Fibroblast of peridontal ligament (primary cell): ENCODE measurements around the gene SLC20A1.
"Not testable (repeated sequence)": the region's sequence is repeated elsewhere in the genome, so short reads cannot be mapped to it uniquely, and the experiment has no call there.

Source experiments
- DNase-seq: peaks from one replicate; pipeline ENCODE4 v3.0.0-alpha.2; 2010; ENCODE audit errors: extremely low read depth

Gene SLC20A1, protein sequence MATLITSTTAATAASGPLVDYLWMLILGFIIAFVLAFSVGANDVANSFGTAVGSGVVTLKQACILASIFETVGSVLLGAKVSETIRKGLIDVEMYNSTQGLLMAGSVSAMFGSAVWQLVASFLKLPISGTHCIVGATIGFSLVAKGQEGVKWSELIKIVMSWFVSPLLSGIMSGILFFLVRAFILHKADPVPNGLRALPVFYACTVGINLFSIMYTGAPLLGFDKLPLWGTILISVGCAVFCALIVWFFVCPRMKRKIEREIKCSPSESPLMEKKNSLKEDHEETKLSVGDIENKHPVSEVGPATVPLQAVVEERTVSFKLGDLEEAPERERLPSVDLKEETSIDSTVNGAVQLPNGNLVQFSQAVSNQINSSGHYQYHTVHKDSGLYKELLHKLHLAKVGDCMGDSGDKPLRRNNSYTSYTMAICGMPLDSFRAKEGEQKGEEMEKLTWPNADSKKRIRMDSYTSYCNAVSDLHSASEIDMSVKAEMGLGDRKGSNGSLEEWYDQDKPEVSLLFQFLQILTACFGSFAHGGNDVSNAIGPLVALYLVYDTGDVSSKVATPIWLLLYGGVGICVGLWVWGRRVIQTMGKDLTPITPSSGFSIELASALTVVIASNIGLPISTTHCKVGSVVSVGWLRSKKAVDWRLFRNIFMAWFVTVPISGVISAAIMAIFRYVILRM

DNA sequence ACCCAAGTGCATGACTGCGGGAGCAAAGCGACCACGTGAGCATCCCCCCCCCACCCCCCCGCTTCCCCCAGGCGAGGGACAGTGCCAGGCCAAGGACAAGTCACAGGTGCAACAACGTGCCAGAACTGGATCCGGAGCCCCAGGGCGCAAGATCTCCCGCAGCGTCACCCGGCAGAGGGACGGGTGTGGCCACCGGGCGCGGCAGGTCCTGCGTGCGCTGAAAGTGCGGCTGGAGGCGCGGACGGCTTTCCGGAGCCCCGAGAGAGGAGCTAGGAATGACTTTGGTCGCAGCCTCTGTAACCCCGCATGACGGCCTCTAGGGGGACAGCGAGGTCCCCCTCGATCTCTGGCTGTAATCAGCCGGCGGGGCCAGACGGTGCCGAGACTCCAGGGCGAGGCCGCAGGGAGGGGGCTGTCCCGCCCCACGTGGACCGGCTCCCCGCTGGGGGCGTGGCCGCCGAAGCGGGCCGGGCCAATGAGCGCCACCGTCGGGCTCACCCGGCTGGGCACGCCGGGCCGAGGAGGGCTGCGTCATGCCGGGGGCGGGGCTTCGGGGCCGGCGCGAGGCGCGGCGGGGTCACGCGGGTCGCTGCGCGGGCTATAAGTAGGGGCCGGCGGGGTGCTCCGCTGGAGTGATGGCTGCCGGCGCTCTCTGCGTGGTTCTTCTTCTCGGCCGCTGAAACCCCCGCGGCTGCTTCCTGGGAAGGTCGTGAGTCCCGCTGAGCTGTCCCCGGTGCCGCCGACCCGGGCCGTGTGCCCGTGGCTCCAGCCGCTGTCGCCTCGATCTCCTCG, at the start of gene SLC20A1:
Gene SLC20A1, plus strand, starts transcription at position 630 of the 792 bp plus-strand sequence. CDS start 890 bp downstream, outside the sequence.
- peak; percentile 83 for DNase-seq

DNA sequence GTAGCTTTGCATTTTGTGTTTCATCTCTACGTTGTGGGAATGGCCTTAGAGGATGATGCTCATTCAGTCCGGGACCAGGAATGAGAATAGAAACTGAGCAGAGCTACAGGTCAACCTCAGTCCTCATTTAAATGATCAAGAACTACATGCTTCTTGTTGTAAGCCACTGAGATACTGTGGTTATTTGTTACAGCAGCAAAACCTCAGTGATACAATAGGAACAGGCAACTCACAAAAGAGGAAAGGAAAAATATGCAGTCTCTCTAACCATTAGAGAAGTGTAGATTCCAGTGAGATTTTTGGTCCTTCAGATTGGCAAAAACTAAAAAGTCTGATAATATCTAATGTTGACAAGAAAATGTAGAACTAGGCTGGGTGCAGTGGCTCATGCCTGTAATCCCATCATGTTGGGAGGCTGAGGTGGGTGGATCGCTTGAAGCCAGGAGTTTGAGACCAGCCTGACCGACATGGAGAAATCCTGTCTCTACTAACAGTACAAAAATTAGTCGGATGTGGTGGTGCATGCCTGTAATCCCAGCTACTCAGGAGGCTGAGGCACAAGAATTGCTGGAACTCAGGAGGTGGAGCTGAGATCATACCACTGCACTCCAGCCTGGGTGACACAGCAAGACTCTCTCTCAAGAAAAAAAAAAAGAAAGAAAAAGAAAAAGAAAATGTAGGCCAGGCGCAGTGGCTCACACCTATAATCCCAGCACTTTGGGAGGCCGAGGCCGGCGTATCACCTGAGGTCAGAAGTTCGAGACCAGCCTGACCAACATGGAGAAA, 48.0 kb upstream of the SLC20A1 start:
- no peak for DNase-seq

DNA sequence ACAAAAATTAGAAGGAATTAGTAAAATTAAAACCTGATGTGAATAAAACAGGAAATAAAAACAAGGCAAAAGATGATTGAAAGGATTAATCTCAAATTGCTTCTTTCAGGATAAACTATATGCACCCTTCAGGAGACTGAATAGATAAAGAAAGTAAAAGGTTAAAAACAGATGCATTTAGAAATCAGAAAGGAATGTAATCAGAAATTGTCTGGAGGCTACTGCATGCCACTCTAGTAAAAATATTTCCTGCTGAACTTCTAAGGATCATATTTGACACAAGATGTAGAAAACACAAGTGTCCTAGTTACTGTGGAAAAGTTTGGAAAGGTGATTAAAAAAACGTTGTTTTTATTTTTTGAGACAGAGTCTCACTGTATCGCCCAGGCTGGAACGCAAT, 45.1 kb upstream of the SLC20A1 start:
- peak; percentile 36 for DNase-seq

DNA sequence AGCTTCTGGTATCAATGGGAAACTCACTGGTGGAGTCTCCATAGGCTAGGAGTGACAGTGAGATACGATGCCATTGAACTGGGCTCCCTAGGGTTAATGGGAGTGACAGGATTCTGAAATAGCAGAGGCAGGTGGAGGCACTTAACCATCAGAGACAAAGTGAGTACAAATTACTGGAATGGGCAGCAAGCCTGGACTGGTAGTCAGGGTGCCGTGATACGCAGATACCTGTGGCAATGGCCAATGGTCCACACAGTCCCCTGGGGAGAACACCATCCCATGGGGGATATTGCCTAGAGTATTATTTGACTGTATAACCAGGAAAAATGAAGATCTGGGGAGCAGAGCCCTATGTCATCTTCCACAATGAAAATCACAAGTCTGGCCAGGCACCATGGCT, 44.0 kb upstream of the SLC20A1 start:
- no peak for DNase-seq

DNA sequence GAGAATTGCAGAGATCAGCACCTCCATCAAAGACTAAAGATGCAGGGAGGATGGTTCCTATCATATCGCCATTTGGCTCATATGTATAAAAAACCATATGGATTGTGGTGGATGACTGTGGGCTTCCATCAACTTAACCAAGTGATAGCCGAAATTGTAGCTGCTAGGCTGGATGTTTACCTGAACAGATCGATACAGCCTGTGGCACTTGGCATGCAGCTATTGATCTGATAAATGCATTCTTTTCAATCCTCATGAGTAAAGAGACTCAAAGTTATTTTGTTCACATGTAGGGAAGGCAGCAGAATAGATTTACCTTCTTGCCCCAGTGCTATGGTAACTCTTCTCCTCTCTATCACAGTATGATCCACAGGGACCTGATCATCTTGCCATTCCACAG, 42.8 kb upstream of the SLC20A1 start:
- DNase-seq, result no peak

GRCh38 chr2:112603731-112604130, 42.0 kb upstream of the SLC20A1 start:
- DNase-seq, result no peak

- no peak for DNase-seq
Observed at GRCh38 chr2:112604952-112605351, 40.8 kb upstream of the SLC20A1 start.

DNA sequence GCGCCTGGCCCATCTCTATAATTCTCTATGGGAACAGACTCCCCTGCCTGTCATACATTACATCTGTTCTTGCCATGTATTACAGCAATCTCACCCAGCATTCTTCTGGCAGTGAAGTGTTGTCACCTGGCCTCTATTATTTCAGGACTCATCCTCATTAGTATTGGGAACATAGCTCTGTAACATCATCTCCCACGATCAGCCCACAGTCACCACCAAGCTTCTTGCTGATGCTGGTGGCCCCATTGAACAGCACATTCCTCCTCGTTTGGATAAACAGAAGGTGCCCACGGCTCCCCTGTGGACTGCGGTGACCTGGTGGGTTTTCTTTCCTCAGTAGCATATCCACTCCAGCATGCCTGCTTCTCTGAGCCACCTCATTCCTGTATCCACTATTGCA, 39.8 kb upstream of the SLC20A1 start:
- DNase-seq, result no peak

- no peak for DNase-seq
Observed at GRCh38 chr2:112606547-112606946, 39.2 kb upstream of the SLC20A1 start.

DNA sequence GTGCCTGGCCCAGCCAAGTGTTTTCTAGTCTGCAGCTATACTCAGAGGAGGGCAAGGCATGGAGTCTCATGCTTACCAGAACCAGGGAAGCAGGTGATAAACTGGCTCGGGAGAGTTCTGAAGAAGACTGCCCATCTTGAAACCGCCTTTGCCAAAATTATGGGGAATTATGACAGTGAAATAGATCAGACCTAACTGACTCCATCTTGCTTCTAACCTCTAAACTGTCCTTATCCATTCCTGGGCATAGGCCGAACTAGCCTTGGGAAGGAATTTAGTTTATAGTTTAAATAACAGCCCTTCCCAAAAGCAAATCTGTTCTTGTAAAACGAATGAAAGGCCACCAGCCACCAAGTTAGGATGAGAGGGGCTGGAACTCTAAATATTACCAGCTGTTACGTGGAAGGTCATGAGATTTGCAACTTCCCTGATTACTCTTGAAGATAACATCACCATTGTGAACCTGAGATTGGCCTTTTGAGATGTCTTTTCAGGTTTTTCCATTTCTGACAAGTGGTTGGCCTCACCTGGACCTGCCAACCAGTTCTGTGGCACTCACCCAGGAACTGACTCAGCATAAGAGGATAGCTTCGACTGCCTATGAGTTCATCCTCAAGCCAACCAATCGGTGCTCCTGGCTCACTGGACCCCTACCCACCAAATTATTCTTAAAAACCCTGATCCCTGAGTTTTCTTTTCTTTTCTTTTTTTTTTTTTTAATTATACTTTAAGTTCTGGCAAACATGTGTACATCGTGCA, 37.9 kb upstream of the SLC20A1 start:
- no peak for DNase-seq

- not testable (repeated sequence) for DNase-seq
Observed at GRCh38 chr2:112609320-112609719, 36.4 kb upstream of the SLC20A1 start.

DNA sequence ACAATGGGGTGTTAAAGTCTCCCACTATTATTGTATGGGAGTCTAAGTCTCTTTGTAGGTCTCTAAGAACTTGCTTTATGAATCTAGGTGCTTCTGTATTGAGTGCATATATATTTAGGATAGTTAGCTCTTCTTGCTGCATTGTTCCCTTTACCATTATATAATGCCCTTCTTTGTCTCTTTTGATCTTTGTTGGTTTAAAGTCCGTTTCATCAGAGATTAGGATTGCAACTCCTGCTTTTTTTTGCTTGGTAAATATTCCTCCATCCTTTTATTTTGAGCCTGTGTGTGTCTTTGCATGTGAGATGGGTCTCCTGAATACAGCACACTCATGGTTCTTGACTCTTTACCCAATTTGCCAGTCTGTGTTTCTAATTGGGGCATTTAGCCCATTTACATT, 33.5 kb upstream of the SLC20A1 start:
- not testable (repeated sequence) for DNase-seq

- no peak for DNase-seq
Observed at GRCh38 chr2:112614201-112614840, 31.4 kb upstream of the SLC20A1 start.

GRCh38 chr2:112615051-112615450, 30.7 kb upstream of the SLC20A1 start:
- no peak for DNase-seq

DNA sequence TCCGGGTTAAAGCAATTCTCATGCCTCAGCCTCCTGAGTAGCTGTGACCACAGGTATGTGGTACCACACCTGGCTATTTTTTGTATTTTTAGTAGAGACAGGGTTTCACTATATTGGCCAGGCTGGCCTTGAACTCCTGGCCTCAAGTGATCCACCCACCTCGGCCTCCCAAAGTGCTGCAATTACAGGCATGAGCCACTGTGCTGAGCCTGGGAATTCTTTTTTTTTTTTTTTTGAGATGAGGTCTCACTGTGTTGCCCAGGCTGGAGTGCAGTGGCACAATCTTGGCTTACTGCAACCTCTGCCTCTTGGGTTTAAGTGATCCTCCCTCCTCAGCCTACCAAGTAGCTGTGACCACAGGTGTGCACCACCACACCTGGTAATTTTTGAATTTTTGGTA, 29.9 kb upstream of the SLC20A1 start:
- not testable (repeated sequence) for DNase-seq

DNA sequence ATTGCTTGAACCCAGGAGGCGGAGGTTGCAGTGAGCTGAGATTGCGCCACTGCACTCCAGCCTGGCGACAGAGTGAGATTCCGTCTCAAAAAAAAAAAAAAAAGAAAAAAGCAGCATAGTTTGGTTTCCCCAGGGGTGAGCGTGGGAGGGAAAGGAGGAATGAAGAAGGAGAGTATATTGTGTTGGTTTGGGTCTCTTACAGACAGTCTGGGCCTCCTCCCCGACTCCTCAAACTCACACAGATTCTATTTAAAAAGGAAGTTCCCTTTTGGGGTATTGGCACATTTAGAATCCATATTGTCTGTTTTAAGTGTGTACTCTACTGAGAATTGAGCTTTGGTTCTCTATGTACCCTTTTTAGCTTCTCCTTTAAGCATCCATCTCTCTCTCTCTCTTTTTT, 27.4 kb upstream of the SLC20A1 start:
- DNase-seq, result no peak

DNA sequence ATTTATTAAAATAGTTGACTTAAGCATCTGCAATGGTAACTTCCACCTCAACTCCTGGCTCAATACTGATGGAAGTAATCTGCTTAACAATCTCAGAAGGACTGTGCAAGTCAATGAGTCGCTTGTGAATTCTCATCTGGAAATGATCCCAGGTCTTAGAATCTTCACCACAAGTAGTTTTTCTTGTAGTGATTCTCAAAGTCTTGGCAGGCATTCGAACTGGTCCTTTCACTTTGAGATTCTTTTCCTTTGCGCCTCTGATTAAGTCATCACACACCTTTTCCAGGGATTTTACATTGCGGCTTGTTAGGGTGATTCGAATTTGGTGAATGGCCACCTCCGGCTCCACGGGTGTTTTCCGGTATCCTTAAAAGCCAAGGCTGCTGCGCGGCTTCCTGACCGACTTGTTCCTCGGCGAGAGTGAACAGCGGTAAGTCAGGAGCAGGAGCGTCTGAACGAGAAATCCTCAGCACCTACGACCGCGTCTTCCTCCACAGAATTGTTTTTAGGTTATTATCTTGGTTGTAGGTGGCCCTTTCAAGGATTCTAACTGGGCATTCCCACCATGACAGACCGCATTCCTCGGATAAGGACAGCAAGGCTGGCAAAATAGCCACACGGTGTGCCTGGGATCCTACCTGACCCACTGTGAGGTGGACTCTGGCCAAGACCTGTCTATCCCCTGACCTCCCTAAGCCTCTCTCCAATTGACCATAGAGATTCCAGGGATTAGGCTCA, 23.8 kb upstream of the SLC20A1 start:
- peak; percentile 85 for DNase-seq

- DNase-seq, result peak; percentile 93
Observed at GRCh38 chr2:112622528-112622849, 23.2 kb upstream of the SLC20A1 start.

DNA sequence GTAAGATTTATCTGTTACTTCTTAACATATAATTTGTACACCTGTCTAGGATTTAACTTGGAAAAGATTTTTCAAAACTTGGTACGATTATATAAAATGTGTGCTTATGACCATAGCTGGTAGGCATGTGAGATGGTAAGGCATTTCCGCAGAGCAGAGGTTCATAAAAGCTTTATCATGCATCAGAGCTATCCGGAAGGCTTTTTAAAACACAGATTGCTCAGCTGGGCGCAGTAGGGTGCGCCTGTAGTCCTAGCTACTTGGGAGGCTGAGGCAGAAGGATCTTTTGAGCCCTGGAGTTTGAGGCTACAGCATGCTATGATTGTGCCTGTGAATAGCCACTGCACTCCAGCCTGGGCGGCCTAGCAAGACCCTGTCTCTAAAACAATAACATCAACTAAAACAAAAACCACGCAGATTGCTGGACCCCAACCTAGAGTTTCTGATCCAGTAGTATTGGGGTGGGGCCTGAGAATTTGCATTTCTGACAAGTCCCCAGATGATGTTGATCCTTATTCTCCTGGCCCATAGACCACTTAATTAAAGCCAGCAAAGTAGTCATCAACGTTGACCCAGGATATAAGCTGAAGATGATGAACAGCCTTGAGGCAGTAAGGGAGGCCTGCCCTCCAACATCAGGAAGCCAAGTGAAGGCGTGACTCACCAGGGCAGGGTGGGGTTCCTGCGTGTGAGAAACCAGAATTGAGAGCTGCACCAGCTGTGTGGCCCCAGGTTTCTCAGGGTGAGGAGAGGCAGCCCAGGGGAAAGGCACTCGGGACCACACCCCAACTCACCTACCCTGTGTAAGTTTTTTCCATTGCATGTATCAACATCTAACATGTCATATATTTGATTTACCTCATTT, 21.6 kb upstream of the SLC20A1 start:
- peak; percentile 67 for DNase-seq
